HT-29 (cell line): Measurements from ENCODE around the gene EPS8. TPM values are rescaled to one million over a fixed set of nuclear protein-coding genes. Genes with fewer than 3 reads are reported as not detected.
A peak's percentile ranks its signal among the peaks of the same experiment; 100 is the strongest.

Source experiments
- DNase-seq: peaks from one replicate; pipeline ENCODE4 v3.0.0-alpha.2; 2015; ENCODE audit warnings: low spot score
- total RNA-seq: library from RNA; depleted of rRNA; stranded (reverse); fragments of >200 nt; shearing (Covaris generic); gene quantifications from 2 replicates; pipeline ENCODE4 v1.2.3, GENCODE V29; 2014; rRNA removed

Gene EPS8
- total RNA-seq = 169 and 189 TPM in 2 replicates

DNA sequence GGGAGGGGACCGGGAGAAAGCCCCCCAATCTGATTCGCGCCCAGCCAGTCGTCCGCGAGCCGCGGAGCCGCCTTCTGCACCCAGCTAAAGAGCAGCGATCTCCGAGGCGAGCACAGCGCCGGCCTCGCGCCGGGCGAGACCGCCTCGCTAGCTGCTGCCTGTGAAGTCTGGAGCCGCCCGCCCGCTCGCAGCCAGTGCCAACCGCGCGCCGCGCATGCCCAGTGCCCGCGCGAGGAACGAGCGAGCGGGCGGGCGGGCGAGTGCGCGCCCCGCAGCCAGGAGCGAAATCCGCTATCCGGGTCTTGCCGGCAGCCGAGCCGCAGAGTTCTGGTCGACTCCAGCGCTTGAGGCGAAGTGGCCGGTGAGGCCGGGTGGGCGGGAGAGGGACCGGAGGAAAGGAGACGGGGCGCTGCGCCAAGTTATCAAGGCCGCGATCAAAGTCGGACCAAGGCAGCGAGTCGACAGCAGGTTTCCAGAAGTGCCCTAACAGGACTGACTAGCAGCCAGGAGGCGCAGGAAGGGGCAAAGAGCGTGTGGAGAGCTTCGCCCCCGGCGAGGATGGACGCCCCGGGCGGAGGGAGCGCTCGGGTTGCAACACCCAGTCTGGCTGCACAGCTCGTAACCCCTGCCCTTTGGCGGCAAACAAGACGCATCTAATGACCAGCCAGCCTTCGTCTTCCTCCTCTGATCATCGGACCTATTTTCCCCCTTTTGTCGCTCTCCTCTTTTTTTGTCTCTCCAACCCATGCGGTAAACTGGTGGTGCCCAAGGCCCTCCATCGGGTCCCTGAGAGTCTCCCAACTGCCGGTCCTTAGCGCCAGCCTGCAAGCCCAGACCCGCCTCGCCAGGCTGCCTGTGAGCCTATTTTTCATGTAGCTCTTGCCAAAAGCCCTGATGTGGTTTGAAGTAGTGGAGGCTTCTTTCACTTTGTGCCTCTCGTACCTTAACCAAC lies at the start of gene EPS8:
EPS8 (minus strand) TSS at position 169 of the 952 bp plus-strand sequence. CDS start 106,437 bp downstream, outside the sequence.
- DNase-seq = peak; percentile 99

DNA sequence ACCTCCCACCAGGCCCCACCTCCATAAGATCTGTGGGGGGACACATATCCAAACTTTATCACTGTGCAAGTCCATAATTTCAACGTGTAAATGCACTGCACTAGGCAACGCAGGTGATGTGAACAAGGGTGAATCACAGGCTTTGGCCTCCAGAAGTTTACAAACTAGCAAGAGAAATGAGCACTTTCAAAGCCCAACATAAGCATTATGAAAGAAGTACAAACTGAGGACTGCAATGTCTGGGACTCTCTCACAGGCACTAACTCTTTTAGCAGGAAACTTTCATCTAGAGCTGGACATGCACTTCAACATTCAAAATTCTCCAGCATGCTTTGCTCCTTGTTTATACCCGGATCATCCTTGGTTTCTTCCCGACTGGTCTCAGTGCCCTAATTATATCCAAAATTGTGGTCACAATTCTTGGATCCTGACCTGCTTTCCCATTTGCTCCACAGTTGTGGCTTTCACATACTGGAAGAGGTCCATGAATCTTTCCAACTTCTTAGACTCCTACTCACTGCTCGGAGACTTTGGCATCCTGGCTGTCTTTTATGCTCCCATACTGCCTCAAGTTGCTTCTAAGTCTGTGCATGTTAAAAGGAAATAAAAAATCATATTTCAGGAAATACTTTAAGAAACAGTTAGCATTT lies 48.1 kb upstream of the EPS8 start:
- no peak for DNase-seq

DNA sequence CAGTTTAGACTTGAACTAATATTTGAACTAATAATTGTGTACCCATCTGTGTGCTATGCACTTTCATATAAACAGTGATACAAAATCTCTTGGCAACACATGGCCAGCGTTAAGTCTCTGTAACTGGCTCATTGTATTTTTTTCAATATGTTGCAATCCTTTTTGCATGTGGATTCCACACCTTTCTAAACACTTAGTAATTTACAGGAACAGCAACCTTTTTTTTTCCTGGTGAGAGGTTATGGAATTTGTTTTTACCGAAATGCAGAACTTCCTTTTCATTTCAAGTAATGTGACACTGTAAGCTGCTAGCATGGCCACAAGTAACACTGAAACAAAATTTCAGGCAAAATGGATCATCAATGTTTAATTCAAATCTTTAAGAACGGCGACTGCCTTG lies 45.4 kb upstream of the EPS8 start:
- DNase-seq = no peak

DNA sequence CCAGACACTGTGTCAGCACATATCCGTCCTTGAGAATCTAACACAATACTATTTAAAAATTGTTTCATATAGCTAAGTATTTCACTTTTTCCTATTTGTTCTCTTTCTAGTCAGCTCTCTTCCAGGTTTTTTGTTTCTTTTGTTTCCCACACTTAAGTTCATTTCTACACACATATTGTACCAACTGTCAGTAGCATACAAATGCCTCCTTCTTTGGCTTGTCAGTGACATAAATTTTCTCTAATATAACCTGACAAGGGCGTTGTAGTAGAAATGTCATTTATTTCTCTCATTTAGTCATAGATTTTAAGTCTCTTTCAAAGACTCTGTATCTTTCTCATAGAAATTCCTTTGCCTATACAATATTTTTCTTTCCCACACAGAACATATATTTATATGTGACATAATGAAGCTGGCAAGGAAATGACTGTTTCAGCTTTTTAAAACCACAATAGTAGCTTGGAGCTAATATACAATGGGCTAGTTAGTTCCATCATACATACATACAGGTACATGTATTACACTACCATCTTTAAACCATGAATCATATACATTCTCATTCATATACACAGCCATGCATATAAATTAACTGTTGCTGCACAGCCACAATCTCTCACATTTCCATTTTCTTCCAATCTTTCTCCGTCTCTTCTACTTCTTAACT lies 42.3 kb upstream of the EPS8 start:
- no peak for DNase-seq

DNA sequence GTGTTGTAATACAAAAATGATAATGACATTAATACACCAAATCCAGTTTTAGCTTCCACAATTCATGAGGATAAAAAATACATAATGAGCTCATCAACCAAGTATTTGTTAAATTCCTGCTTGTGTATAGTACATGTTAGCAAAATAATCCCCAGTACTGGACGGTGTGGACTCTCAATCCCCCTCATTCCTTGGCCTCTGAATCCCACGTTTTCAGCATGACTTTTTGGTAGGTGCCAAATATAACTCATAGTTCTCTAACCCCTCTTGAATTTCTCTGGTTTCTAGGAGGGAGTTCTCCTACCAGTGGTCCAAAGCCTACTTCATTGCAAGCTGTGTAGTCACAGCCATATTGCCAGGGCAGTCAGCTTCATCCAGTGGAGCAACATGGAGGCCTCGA lies 41.4 kb upstream of the EPS8 start:
- no peak for DNase-seq

DNA sequence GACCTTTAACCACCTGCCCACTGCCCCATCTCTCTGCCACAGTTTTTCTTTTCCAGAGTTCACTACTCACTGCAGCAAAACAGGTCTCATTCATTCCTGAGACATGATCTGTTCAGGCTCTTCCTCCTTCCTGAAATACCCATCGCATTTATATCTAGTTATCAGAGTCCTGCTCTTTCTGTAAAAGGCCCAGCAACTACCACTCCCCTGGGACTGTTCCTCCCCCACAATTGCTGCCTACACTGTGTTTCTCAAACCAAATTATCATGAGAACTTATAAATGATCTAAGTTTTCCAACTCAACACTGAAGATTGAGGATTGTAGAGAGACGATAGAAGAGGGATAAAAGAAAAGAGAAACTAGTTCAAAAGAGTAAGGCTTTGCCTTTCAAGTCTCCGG lies 40.8 kb upstream of the EPS8 start:
- no peak for DNase-seq

DNA sequence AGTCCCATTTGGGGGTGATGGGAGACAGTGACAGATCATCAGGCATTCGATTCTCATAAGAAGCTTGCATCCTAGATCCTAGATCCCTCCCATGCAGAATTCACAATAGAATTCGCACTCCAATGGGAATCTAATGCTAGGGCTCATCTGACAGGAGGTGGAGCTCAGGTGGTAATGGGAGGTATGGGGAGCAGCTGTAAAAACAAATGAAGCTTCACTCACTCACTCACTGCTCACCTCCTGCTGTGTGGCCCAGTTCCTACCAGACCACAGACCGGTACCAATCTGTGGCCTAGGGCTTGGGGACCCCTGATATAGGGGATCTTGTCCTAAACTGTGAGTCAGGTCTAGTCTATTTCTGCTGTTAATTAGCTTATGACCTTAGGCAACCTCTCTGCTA lies 40.1 kb upstream of the EPS8 start:
- no peak for DNase-seq

DNA sequence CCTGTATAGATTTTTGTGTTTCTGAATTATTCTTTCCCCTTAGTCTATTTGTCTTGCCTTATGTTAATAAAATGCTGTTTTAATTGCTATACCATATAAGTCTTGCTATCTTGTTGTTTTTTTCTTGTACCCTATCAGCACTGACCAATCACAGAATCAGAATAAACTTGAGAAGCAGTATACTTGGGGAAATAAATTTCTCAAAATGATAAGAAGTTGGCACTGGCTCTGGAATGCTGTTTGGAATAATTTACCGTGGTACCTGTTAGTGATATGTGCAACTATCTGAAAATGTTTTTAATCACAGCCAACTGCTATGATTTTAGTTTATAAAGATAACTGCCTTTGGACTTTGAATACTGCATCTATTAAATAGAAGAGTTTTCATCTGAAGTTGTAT lies 37.9 kb upstream of the EPS8 start:
- no peak for DNase-seq

DNA sequence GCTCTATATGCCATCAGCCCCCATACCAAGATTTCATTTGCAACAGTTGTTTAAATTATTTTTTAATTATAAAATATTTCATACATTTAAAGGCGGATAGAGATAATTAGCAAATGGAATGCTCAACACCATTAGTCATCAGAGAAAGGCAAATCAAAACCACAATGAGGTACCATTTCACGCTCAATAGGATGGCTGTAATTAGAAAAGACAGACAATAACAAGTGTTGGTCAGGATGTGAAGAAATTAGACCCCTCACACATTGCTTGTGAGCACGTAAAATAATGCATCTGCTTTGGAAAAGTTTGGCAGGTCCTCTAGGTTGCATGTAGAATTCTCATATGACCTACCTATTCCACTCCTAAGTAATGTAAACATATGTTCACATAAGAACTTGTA lies 35.3 kb upstream of the EPS8 start:
- DNase-seq = no peak

DNA sequence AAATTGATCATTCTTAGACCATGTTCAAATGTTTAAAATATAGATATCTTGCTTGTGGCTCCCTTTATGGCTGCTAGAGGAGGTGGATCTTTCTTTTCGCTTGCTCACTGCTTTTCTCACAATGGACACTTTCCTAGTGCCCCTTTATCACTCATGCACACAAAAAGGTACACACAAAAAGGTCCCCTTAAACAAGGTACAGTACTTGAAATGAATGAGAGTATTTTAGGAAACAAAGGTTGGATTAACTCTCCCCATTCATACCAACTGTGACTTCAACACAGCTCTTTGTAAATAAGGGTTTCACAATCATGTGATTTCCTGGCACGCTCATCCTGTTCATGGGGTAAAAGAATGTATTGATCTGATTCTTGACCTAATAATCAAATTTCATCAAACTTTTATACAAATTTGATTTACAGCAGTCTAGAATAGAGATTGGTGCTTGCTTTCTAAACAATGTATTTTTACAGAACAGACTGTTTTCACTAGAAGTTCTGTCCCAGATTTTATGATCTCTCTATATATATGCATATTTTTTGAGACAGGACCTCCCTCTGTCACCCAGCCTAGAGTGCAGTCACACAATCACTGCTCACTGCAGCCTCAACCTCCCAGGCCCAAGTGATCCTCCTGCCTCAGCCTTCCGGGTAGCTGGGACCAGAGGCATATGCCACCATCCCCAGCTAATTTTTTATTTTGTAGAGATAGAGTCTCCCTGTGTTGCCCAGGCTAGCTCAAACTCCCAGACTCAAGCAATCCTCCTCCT lies 34.4 kb upstream of the EPS8 start:
- DNase-seq = no peak

DNA sequence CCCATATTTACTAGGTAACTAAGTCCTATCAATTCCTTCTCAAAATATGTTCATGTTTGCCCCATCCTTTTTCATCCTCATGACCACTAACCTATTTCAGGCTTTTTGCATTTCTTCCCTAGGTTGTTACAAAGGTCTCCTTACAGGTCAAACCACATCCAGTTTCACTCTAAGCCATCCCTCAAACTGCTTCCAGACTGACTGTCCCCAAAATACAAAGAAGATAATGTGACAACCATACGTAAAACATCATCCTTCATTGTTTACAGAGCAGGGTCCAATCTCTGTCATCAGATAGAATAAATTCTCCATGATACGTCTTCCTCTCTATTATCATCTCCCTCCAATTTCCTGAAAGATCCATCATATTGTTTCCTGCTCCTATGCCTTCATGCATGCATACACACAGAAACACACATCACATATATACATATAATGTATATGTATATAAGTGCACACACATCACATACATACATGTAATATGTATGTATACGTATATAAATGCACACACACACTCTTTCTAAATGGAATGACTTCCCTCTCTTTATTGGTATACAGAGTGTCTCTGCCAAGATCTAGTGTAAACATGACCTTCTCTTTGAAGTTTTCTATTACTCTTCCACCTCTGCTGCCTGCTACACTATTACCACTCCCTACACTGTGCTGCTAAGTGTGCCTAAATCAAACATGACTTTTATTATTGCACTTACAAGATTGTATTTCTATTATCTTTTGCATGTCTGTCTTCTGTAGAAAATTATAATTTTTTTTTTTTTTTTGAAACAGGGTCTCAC lies 30.7 kb upstream of the EPS8 start:
- DNase-seq = peak; percentile 36

DNA sequence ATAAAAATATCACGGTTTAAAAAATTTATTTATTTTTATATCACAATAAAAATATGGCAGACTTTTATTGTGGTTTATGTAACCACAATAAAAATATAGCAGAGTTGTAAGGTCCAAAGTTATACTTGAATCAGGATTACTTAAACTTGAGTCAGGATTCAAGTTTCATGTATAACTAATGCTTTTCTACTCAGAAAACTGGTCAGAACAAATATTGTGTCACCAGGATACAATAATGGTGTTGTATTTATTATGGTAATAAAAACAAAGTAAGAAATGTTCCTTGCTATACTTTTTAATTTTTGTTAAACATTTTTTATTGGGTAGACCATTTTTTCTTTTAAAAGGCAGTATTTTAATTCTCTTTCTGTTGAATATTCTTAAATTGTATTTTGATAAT lies 29.2 kb upstream of the EPS8 start:
- no peak for DNase-seq

DNA sequence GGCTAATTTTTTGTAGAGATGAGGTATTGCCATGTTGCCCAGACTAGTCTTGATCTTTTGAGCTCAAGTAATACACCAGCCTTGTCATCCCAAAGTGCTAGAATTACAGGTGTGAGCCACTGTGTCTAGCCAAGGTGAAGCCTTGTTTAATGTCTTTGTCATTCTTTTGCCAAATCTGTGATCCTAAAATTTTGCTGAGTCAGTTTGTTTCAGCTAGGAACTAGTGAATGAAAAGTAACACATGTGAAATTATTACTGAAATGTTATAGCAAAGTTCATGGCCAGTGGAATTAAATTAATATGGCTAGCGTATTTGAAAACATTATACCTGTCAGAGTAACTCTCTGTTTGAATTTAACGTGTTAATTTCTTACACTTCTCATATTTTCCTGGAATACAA lies 26.5 kb upstream of the EPS8 start:
- no peak for DNase-seq

DNA sequence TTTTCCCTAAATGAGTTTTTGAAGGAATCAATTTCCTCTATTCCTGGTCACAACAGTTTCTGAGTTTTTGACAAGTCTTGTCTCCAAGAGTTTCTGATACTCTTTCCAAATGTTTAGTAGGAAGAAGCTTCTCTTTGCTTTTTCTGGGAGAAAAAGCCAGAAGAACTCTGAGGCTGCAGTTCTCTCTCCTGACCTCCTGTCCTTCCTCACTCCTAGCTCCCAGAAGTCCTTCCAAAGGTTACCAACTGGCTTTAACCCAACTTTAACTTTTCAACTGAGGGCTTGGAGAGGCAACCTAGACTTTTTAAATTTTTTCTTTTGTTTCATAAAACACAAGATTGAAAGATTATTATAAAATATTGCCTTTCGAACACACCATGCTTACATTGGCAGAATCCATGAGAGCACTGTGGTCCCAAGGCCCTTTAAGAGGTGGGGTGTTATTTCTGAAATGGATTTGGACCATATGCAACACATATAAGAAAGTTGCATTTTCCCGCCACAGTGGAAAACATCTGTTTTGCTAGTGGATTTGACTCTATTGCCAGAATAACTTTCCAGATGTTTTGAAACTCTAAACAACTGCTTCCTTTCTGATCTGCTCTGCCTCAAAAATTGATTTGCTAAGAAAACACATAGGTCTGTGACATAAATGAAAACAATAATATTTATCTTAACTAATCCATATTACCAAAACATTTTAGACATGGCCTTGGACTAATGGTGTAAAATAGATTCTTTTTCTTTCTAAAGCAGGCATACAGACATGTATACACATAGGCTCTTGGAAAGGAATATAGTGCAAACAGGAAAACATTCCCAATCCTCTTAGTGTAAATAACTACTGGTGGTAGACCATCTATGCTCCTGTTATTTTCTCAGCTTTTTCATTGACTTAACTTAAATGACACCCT lies 22.3 kb upstream of the EPS8 start:
- DNase-seq = no peak

DNA sequence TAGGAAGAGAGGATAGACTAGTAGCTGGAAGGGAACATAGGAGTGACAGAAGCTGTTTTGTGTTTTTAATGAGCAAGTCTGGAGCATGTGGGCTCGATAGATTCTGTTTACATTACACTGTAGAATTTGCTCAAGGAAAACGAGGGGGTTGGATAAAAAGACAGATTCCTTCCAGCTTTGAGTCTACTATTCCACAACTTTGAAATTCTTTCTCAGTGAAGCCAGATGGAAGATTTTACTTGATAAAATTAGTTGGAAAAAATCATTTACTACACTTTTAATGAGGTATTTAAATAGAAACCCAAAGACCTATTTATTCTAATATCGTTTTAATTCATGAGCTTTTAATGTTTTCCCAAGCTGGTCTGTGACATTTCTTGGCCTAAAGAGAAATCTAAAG lies 19.5 kb upstream of the EPS8 start:
- DNase-seq = no peak

DNA sequence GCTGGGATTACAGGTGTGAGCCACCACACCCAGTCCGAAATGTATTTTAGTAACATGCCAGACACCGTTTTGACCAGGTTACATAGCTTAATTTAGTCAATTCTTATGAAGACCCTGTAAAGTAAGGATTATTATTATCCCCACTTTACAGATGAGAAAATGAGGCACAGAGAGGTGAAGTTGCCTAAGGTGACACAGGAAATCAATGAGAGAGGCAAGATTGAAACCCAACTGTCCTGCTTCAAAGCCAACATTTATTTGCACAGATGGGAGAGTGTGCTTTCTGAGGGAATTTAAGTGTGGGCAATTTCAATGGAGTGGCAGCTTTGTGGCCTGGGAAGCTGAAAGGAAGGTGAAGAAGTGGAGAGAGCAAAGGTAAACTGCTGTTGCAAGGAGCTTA lies 19.1 kb upstream of the EPS8 start:
- no peak for DNase-seq

DNA sequence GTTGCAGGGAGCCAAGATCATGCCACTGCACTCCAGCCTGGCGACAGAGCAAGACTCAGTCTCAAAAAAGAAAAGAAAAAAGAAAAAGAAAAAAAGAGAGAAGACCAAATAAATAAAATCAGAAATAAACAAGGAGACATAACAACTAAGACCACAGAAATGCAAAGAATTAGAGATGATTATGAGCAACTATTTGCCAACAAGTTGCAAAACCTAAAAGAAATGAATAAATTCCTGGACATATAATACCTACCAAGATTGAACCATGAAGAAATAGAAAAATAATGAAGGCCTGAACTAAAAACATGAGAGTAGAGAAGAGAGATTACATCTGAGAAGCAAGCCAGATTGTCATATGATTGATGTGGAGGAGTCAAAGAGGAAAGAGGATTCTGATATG lies 17.6 kb upstream of the EPS8 start:
- DNase-seq = no peak

DNA sequence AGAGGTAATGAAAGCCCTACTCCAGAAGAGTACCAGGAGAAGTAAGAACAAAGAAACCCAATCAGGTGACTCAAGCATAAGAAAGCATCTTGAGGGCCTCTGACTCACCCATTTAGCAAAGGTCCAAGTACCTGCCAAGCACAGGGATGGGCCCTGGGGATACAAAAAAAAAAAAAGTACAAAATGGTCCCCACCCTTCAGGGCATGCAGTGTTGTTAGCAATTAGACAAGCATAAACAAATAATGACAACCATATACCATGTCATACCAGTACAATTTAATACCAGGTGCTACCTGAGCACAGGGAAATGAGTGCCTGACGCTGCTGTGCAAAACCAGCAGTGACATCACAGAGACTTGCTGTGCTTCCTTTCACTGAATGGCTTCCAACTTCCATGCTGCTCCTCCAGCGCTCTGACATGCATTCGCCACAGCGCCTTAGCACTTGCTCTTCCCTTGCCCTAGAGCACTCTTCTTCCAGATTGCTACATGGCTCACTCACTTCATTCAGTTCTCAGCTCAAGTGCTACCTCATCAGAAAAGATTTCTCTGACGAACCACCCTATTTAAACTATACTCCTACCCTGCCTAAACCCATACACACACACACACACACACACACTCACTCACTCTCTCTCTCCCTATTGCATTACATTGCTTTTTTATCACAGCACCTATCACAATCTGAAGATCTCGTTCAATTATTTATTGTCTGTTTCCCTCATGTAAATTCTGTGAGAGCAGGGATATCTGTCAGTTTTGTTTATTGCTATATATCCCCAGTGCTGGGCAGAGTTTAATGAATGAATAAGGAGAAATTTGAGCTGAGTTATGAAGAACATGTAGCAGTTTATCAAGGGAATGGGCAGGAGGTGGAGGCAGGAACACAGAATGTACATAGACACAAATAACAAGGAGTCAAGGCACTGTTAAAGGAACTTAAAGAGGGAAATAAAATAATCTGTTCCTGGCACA lies 12.9 kb upstream of the EPS8 start:
- DNase-seq = no peak

DNA sequence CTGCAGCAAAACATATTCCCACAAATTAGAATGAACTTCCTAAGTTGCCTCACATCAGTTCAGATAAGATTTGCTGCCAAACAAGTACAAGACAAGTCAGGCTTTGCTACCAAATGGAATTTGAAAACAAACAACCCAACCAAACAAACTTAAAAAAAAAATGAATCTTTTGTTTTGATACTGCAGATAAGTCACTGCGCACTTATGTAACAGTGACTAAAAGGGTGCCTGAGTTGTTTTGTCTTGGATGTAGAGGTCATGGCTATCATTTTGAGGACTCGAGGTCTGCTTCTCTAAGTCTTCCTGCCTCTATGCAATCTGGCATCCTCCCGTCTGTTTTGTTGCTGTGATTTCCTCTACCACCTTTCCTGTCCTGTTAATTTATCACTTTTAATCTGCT lies 11.1 kb upstream of the EPS8 start:
- DNase-seq = no peak
